IPS-20b (cell line): ENCODE measurements around the gene PGLYRP2.

Experiments
- H3K27ac ChIP-seq: one replicate; pipeline ENCODE4 v1.5.1; 2013; ENCODE audit warnings: low read length
- H3K27me3 ChIP-seq: 2 replicates; pipeline ENCODE4 v1.6.1; 2013; ENCODE audit warnings: mild to moderate bottlenecking, low read length, inconsistent platforms; ENCODE audit not compliant: insufficient read depth
- H3K36me3 ChIP-seq: 2 replicates; pipeline ENCODE4 v1.6.1; 2013; ENCODE audit warnings: low read depth, mild to moderate bottlenecking, inconsistent platforms, low read length, moderate library complexity; ENCODE audit not compliant: insufficient read depth
- H3K4me1 ChIP-seq: 2 replicates; pipeline ENCODE4 v1.6.1; 2013; ENCODE audit warnings: mild to moderate bottlenecking, control low read depth, inconsistent platforms, low read length, moderate library complexity; ENCODE audit not compliant: insufficient read depth
- H3K4me3 ChIP-seq: 2 replicates; pipeline ENCODE4 v1.5.1; 2013; ENCODE audit warnings: mild to moderate bottlenecking, low read length, inconsistent platforms
- H3K9ac ChIP-seq: 2 replicates; pipeline ENCODE4 v1.6.1; 2013; ENCODE audit warnings: low read depth, mild to moderate bottlenecking, inconsistent platforms, low read length, moderate library complexity
- H3K9me3 ChIP-seq: 2 replicates; pipeline ENCODE4 v1.6.1; 2013; ENCODE audit warnings: mild to moderate bottlenecking, low read depth, low read length, inconsistent platforms; ENCODE audit not compliant: insufficient read depth

PGLYRP2 gene

DNA sequence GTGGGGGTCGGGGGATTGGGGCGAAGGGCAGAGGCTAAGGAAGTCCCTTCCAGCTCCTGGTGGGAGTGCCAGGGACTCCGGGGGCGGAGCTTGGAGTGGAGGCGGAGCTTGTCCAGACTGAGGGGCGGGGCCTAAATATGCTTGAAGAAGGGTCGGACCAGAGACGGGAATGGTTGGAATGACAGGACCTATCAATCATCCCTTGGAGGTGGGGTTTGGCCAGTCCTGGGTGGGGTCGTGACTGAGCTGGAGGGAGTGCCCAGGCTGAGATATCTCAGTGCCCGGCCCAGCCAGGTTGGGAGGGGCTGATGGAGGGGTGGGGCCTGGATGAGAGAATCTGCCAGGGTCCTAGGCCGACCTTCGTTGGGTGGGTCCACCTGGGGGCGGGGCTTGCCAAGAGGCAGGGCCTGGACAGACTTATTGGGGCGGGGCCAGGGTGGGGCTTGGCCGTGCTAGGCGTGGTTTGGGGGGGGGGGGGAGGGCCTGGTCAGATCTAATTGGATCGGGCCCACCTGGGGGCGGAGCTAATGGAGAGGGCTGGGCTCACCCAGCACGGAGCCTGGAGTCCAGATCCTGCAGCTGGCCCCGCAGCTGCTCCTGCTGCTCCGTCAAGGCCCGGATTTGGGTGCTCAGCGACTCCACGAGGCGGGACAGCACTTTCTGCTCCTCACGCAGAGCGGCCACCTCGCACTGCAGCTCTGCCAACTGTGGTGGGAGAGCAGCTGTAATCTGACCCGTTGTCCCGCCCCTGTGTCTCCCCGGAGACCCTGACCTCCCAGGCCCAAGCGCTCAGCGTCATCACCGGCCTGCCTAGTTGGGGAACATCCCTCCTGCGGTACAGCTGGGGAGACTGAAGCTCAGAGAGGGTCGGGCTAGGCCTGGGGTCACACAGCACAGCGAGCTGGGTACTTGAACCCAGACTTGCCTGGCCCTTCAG lies 26.9 kb downstream of the PGLYRP2 start:
- peak overlapping the region; percentile 72 for H3K4me3 ChIP-seq
- H3K4me1 ChIP-seq = no peaks in the 10 kb centered on the region; the same call in 1 of the 2 replicates
- H3K9ac ChIP-seq = no peak overlapping the region; the same call in 1 of the 2 replicates
- no peaks in the 10 kb centered on the region for H3K36me3 ChIP-seq
- no peak overlapping the region for H3K27ac ChIP-seq
- H3K9me3 ChIP-seq = no peaks in the 10 kb centered on the region
- H3K27me3 ChIP-seq = peaks cover 49% of the 10 kb centered on the region

DNA sequence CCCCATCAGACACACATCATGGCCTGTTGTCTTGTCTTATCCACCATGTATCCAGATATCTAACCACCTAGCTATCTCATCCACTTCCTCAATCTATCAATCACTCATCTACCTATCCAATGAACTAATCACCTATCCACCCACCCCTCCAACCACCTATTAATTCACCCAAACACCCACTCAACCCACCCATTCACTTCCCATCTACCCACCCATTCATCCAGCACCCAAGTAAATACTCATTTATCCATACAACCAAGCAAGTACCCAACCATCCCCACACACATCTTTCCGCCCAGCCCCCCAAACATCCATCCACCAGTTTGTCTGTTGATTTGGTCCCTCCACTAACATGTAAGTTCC lies 28.8 kb downstream of the PGLYRP2 start:
- Histone ChIP-seq H3K4me3 (peak overlapping the region; percentile 74; the same call in 1 of the 2 replicates), H3K4me1 (no peaks in the 10 kb centered on the region; the same call in 1 of the 2 replicates), H3K9ac (no peak overlapping the region), H3K27me3 (peaks cover 30% of the 10 kb centered on the region), H3K27ac (no peak overlapping the region), H3K36me3 (no peaks in the 10 kb centered on the region), H3K9me3 (no peaks in the 10 kb centered on the region)

DNA sequence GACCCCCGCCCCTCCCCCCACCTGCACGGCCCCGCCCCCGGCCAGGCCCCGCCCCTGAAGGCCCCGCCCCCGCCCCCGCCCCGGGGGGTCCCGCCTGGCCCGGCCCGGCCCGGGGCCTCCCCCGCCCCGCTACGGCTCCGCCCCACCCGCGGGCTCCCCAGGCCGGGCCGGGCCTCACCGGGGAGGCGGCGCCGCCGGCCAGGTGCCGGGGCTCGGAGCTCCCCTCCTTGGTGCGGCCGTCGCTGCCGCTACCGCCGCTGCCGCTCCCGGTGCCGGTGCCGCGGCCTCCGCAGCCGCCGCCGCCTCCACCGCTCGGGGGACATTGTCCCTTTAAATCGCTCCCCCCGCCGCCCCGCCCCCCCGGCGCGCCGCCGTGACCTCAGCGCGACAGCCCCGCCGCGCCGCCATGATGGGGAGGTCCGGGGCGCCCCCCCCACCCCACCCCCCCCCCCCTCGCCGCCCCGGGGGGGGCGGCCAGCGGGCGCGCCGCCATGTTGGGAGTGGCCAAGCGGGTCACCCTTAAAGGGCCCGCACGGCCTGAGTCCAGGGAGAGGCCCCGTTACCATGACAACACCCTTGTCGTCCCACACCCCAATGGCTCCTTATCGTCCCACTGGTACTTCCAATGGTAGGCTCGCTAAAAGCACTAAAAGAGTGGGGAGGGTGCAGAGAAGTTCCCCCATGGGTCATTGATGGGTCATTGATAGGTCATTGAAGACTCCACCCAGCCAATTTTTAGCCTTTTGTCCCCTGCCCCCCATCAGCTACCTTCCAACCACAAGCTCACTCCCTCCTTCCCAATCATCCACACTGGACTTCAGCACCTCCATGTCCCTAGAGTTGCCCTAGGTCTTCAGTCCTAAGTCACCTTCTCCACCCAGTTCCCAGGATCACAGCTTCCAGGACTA lies 29.4 kb downstream of the PGLYRP2 start, which contains the start of gene WIZ:
TSS of gene WIZ (minus strand) at position 337 of the 908 bp plus-strand sequence. CDS start 1,649 bp downstream, outside the sequence.
- Histone ChIP-seq H3K4me3 (peak within 1 kb of the TSS; percentile 74), H3K9me3 (no peaks in the 10 kb centered on the region), H3K27me3 (peaks cover 24% of the 10 kb centered on the region), H3K36me3 (no peaks in the 10 kb centered on the region), H3K27ac (no peak within 1 kb of the TSS), H3K4me1 (no peaks in the 10 kb centered on the region; the same call in 1 of the 2 replicates), H3K9ac (no peak within 1 kb of the TSS)

- Histone ChIP-seq H3K4me1 (no peaks in the 10 kb centered on the region; the same call in 1 of the 2 replicates), H3K9me3 (no peaks in the 10 kb centered on the region), H3K36me3 (no peaks in the 10 kb centered on the region), H3K27ac (no peak overlapping the region), H3K4me3 (peak overlapping the region; percentile 69), H3K9ac (no peak overlapping the region), H3K27me3 (peaks cover 15% of the 10 kb centered on the region)
Measured at GRCh38 chr19:15448778-15449619, 30.3 kb downstream of the PGLYRP2 start.

- H3K4me1 ChIP-seq = no peaks in the 10 kb centered on the region; the same call in 1 of the 2 replicates
- peaks cover 7% of the 10 kb centered on the region for H3K27me3 ChIP-seq
- no peak overlapping the region for H3K9ac ChIP-seq
- H3K4me3 ChIP-seq = peak overlapping the region; percentile 69; the same call in 1 of the 2 replicates
- no peaks in the 10 kb centered on the region for H3K36me3 ChIP-seq
- H3K27ac ChIP-seq = no peak overlapping the region
- no peaks in the 10 kb centered on the region for H3K9me3 ChIP-seq
Measured at GRCh38 chr19:15448044-15448777, 31.1 kb downstream of the PGLYRP2 start.

DNA sequence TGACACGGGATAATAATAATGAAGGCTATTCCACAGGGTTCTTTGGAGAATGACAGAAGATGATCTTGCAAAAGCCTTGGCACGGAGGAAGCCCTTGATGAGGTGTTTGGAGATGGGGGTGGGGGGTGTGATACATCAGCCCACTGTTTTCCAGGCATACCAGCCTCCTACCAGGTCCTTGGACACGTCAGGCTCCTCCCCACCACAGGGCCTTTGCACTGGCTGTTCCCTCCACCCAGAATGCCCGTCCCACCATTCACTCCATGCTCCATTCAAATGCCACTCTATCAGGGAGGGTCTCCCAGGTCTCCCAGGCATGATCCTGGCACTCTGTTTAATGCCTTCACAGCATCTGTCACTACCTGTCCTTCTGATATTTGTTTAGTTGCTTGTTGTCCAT lies 32.2 kb downstream of the PGLYRP2 start:
- H3K36me3 ChIP-seq = no peaks in the 10 kb centered on the region
- H3K4me1 ChIP-seq = no peaks in the 10 kb centered on the region; the same call in 1 of the 2 replicates
- no peak overlapping the region for H3K4me3 ChIP-seq
- H3K9ac ChIP-seq = no peak overlapping the region
- no peaks in the 10 kb centered on the region for H3K27me3 ChIP-seq
- H3K9me3 ChIP-seq = no peaks in the 10 kb centered on the region
- no peak overlapping the region for H3K27ac ChIP-seq

DNA sequence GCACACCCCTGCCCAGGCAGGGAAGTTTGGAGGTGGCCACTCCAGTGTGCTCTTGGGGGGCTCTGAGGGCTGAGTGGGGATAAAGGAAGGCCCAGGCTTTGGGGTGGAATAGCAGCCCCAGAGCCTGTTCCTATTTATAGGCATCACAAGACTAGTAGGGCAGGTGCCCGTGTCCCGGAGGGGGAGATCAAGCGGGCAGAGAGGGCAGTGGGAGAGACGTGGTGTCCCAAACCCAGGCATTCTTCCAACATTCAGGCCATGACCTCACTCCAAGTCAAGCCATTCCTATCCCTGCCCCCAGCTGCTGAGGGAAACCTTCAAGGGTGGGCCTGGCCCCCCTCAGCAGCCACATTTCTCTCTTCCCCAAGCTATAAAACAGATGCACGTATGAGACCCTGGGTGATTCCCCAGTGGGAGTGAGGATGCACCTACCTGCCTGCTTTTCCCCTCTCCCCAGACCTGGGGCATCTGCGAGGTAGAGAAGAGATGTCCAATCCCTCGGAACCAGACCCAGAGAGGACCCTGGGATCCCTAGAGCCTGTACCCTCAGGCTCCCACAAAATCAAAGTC lies 33.4 kb downstream of the PGLYRP2 start:
- H3K27ac ChIP-seq = no peak overlapping the region

DNA sequence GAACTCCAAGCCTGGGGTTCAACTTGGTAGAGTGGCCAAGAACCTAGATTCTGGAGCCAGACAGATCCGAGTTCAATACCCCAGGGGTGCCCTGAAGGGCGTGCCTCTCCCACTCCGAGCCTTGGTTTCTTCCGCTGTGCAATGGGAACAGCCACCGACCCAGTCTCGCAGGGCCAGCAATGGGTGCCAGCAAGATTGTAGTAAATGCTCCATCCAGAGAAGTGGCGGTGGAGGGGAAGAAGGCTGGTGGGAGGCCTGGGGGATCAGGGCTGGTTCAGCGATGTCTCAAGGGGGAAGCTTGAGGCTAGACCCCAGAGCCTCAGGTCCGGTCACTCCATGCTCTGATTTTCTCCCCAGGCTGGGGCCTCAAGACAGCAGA lies 34.1 kb downstream of the PGLYRP2 start:
- no peaks in the 10 kb centered on the region for H3K36me3 ChIP-seq
- H3K4me1 ChIP-seq = no peaks in the 10 kb centered on the region; the same call in 1 of the 2 replicates
- H3K27ac ChIP-seq = no peak overlapping the region
- no peak overlapping the region for H3K4me3 ChIP-seq
- no peaks in the 10 kb centered on the region for H3K9me3 ChIP-seq
- H3K9ac ChIP-seq = no peak overlapping the region
- no peaks in the 10 kb centered on the region for H3K27me3 ChIP-seq

More for the DNA sequence above, 33.4 kb downstream of the PGLYRP2 start:
- Histone ChIP-seq H3K4me1 (no peaks in the 10 kb centered on the region; the same call in 1 of the 2 replicates), H3K4me3 (no peak overlapping the region), H3K9me3 (no peaks in the 10 kb centered on the region), H3K9ac (no peak overlapping the region), H3K36me3 (no peaks in the 10 kb centered on the region), H3K27me3 (no peaks in the 10 kb centered on the region)

- Histone ChIP-seq H3K27ac (no peak overlapping the region), H3K27me3 (no peaks in the 10 kb centered on the region), H3K9me3 (no peaks in the 10 kb centered on the region), H3K9ac (no peak overlapping the region), H3K4me3 (no peak overlapping the region), H3K4me1 (no peaks in the 10 kb centered on the region; the same call in 1 of the 2 replicates), H3K36me3 (no peaks in the 10 kb centered on the region)
Measured at GRCh38 chr19:15444505-15445226, 34.6 kb downstream of the PGLYRP2 start.

- H3K4me3 ChIP-seq = no peak overlapping the region
- no peak overlapping the region for H3K9ac ChIP-seq
- H3K4me1 ChIP-seq = no peaks in the 10 kb centered on the region; the same call in 1 of the 2 replicates
- H3K36me3 ChIP-seq = no peaks in the 10 kb centered on the region
- no peaks in the 10 kb centered on the region for H3K27me3 ChIP-seq
- H3K9me3 ChIP-seq = no peaks in the 10 kb centered on the region
- no peak overlapping the region for H3K27ac ChIP-seq
Measured at GRCh38 chr19:15443838-15444237, 35.5 kb downstream of the PGLYRP2 start.
